Hepatic stellate cell (primary cell): ENCODE results near the gene KRT72.

Source experiments
- DNase-seq: peaks from one replicate; pipeline ENCODE4 v3.0.0; 2011; ENCODE audit warnings: low spot score

KRT72 gene

GRCh38 chr12:52578469-52578868 is 22.8 kb downstream of the KRT72 start:
- DNase-seq = no peak

DNA sequence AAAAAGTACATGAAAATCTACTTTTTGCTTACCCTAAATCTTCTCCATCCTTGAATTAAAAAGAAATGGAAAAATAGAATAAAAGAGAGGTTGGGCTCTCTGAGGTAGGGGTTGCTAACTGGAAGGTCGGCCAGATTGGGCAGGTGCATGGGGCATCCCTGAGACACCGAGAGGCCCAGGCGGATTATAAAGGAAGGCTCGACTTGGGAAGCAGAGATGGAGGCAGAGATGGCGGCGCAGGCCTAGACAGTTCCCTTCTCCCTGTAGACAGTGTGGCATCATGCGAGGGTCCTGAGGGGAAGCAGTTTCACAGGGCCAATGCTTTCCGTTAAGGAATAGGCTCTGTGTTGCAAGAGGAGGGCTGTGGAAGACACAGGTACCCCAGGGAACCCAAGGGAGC is 23.9 kb downstream of the KRT72 start:
- DNase-seq = no peak

DNA sequence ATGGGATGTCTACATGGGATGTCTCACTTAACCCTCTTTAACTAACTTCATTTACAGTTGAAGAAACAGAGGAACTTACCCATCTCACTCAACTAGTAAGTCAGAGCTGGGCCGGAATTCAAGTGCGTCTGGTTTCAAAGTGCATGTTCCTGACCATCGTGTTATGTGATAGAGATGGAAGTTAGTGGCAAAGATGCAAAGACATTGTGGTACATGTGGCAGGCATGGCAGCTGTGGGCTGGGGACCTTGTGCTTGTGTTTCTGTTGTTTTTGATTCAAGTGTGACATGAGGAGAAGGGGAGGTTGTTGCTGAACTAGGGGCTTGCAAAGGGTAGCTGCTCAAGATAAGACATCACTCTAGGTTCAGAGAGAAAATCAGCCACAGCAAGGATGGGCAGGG is 25.3 kb downstream of the KRT72 start:
- no peak for DNase-seq

DNA sequence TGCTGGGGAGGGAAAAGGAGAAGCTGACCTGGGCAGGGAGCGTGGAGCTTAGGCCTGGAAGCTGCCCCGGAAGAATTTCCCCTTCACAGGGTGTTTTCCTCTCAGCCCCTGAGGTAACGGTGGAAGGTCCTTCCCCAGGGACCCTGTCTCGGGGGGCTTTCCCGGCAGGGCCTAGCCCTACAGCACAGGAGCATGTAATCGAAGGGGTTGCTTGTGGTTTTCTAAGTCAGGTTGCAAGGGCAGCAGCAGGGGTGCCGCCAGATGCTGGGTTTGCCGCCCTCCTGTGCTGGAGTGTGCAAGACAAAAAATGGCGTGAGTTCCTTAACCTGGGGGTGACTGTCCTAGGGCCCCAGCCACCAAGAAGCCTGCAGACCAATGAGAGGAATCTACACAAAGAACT is 26.0 kb downstream of the KRT72 start:
- DNase-seq = no peak

GRCh38 chr12:52573743-52574142 is 27.5 kb downstream of the KRT72 start, which contains the start of gene KRT74:
Gene KRT74 (minus strand): TSS chr12:52573843. CDS start chr12:52573777, 66 bp downstream.
- no peak for DNase-seq

DNA sequence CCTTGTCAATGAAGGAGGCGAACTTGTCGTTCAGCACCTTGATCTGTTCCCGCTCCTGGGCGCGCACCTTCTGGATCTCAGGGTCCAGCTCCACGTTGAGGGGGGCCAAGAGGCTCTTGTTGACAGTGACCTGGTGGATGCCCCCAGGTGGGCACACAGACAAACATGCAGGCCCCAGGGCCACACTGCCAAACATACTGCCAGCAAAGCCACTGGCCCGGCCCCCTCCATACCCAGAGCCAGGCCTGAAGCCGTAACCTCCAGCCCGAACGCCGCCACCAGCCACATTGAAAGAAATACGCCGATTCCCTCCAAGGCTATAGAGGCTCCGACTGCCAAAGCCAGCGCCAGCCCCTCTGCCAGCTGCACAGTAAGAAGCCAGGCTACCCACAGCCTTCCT is 28.0 kb downstream of the KRT72 start:
- DNase-seq = no peak

DNA sequence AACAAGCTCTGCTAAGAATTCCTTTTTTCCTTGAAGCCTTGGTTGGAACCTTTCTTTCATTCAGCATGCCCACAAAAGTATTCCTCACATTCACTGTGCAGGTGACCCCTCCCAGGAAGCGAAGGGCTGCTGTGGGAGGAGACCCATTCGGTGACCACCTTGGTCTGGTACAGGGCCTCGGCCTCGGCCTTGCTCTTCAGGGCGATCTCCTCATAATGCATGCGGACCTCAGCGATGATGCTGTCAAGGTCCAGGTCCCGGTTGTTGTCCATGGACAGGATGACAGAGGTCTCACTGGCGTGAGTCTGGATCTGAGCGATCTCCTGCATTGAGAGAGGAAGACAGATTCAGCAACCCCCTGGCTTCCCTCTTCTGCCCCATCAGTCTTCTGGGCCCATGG is 30.8 kb downstream of the KRT72 start:
- no peak for DNase-seq

GRCh38 chr12:52568111-52568510 is 33.2 kb downstream of the KRT72 start:
- DNase-seq = no peak

GRCh38 chr12:52566847-52567291 is 34.4 kb downstream of the KRT72 start:
- DNase-seq = no peak

- DNase-seq = no peak
These were observed 36.7 kb downstream of the KRT72 start for GRCh38 chr12:52564582-52564981.

GRCh38 chr12:52561880-52562449 is 39.3 kb downstream of the KRT72 start:
- DNase-seq = peak; percentile 23

DNA sequence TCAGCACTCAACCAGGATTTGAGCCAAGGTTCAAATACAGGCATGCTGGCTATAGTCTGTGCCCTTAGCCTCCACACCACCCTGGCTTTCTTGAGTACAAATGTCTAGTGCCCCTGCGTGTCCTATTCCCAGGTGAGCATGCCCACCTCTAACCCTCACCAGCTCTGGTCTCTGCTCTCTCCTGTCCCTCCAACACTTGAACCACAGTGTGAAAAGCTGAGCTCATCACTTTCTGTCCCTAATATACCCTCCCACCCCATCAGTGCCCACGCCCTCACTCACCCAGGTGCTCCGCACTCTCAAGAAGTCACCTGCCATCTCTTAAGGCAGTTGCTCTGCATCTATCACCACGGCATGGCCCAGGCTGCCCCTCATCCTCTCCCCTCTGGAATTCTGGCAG is 41.3 kb downstream of the KRT72 start:
- DNase-seq = no peak

GRCh38 chr12:52558781-52559445 is 42.4 kb downstream of the KRT72 start:
- no peak for DNase-seq

DNA sequence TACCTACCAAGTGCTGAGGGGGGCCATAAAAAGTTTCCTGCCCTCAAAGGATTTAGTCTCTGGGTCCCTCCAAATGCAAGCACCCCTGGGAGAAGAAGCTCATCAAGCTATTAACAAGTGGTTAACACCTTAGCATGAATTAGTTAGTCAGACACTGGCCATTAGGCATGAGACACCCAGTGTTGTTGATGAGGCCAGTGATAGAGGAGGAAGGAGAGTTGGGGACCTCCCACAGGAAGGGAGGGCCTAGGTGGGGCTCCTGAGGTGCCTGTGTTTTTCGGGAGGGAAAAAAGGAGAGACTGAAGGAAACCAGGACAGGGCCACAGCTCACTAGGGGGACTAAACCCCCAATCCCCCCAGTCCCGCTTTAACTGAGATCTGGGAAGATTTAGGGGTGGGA is 43.8 kb downstream of the KRT72 start:
- DNase-seq = no peak

DNA sequence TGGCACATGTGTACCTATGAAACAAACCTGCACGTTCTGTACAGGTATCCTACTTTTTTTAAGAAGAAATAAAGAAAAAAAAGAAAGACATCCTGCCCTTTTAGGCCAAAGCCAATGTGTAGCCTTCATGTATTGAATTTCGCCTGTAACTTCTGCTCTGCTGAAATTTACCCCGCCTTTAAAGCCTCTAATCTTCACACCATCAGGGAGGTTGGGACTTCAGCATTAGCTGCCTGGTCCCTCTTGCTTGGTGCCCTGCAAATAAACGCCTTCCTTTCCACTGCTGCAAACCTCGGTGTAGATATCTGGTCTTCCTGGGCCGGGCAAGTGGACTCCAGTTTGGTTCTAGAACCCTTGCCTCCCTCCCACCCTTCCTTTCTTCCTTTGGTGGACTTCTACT is 45.7 kb downstream of the KRT72 start:
- DNase-seq = no peak

GRCh38 chr12:52552681-52553195 is 48.5 kb downstream of the KRT72 start, which contains the start of gene KRT71:
Gene KRT71 (minus strand): TSS chr12:52553145. CDS start chr12:52553077, 68 bp downstream.
- DNase-seq = no peak

DNA sequence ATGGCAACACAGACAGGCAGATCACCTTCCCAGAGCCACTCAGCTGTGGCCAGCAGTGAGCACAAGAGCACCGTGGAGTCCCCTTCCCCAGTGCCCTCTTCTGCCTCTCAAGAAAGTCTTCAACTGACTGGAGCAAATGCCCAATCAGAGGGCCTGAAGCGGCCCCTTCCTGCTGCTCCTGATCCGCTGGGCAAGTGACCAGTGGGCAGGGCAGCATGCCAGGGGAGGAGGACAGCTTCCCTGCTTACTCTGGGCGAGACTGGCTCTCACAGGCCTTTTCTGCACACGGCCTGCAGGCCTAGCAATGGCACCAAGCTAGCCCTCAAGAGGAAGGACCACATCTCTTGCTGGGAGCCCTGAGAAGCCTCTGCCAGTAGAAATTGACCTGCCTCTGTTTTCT is 49.2 kb downstream of the KRT72 start:
- no peak for DNase-seq

GRCh38 chr12:52551216-52551865 is 49.9 kb downstream of the KRT72 start:
- no peak for DNase-seq

- DNase-seq = no peak
These were observed 55.1 kb downstream of the KRT72 start for GRCh38 chr12:52546126-52546525.

GRCh38 chr12:52543985-52544883 is 57.0 kb downstream of the KRT72 start:
- peak; percentile 55 for DNase-seq

- no peak for DNase-seq
These were observed 58.4 kb downstream of the KRT72 start for GRCh38 chr12:52542785-52543318.

DNA sequence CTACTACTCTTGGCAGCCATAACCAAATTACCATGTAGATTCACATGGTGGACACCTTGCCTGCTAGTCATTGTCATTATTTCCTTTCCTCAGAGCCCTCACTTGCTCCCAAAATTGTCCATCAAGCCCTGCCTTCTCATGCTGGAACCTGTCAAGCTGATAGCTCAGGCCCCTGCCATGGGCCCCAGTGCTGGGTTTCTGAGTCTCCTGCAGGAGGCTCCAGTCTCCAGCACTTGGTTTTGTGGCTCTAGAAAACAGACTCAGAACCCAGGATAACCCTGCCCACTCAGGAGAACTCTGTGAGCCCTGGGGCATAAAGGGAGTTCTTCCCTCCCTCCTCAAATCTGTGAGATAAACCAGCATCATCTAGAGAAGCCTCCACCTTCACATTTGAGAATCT is 59.1 kb downstream of the KRT72 start:
- DNase-seq = no peak
